ENCODE measurements around the gene FMNL2.

FMNL2 gene

GRCh38 chr2:152339556-152340286 is 4.7 kb downstream of the FMNL2 start:
- no peak for DNase-seq

- no peak for DNase-seq
Measured at GRCh38 chr2:152342259-152343046, 7.5 kb downstream of the FMNL2 start.

GRCh38 chr2:152343426-152343825 is 8.5 kb downstream of the FMNL2 start:
- DNase-seq, result no peak

DNA sequence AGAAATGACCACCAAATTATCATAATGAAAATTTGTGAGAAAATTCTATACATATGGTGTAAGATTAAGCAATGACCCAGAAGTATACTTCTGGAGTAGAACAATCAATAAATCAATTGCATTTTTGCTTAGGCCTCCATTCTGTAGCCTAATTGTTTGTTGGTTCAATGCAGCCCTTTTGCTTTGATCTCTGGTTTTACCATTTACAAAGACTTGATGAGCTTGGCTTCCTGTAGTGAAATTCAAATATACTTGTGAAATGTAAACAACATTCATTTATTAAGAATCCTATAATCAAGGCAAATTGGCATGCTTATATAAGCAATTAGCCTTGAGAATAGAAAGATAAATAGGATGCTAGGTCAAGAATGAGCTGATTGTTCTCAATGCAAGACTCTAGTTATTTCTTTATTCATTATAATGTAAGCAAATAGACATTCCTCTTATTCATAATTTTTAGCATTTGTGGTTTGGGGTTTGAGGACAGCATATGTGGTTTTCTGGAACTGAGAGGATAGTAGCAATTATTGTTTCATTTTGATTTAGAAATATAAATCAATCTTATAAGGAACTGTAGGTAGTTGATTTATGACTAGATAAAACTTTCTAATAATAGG is 9.7 kb downstream of the FMNL2 start:
- no peak for DNase-seq

DNA sequence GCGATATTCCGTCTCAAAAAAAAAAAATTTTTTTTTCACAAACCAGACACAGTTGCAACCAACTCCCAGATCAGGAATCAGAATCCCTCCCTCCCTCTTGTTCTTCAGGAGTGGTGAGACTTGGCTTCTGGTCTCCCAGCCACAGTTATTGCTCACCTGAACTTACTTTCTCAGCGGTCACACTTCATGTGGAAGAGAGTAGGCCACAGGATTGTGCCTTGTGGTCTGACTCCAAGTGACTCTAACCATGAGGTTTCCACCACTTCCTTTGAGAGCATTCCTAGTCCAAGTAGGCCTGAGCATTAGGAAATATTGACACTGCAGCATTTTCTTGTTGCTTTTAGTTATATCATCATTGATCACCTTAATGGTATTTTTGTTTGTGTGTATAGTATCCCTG is 12.1 kb downstream of the FMNL2 start:
- no peak for DNase-seq

DNA sequence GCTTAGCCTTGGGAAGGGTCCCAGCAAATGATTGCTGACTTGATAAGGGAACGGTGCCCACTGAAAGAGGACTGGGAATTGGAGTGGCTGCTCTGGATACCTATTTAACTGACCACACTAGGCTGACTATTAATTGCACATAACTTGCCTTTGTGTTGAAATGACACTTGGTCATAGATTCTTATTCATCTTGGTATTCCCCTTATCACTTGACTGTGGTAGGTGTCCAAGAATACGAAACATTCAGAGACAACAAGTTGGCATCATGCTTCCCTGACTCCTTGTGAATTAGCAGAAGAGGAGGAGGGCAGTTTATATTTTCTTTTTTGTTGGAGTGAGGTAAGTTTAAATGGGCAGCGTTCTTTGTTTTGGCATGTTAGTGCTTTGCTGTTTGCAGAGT is 13.4 kb downstream of the FMNL2 start:
- no peak for DNase-seq

DNA sequence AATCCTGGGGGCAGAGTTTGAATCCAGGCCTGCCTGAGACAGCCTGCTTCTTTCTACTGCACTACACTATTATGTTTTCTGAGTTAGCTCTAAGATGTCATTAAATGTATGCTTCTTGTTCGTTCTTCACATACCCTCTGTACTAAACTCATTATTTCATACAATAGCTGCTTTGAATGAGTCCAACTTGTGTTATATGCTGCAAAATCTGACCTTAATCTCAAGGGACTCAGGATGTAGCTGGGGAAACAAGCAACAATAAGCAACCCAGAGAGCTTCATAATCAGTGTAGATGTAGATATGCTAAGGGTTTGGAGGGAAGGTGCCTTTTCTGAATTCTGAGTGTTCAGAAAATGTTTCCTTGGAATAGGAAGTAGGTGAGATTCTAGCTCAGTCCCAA is 14.4 kb downstream of the FMNL2 start:
- DNase-seq, result no peak

DNA sequence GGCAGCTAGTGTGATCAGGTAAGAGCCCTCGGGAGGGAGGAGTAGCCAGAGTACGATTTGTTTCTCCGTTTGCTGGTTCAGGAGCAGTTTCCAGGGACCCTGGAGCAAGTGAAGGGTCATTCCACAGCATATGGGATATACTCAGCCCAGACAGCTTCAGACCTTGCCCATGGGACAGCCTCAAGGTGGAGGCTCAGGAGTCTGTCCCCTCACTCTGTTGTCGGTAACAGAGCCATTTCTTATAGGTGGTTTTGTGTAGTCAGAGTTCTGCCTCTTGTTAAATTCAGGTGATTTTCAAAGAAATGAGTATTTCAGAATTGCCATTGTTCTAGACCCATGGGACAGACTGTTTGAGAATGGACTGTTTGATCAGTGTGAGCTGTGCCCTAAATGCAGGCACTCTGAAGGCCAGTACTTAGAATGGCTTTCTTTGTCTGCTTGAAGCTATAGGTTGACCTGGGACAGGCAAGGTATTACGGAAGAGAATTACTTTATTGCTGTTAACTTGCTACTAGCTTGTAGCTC is 15.2 kb downstream of the FMNL2 start:
- DNase-seq, result no peak

DNA sequence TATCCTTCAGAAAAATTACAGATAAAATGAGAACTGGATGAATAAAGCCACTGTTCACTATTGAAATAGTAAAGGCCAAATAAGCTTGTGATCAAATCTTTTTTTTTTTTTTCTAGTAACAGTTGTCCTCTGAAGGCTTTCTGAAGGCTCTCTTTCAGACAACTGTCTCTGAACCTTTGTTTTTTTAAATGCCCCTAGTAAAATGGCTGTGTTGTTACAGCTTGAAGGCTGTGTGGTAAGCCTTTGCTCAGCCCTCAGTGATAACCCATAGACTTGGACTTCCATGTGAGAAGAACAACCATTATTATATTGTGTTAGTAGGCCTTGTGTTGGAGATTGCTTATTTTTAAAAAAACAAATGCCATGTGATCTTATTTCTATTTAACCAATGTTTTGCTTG is 17.6 kb downstream of the FMNL2 start:
- DNase-seq, result no peak

DNA sequence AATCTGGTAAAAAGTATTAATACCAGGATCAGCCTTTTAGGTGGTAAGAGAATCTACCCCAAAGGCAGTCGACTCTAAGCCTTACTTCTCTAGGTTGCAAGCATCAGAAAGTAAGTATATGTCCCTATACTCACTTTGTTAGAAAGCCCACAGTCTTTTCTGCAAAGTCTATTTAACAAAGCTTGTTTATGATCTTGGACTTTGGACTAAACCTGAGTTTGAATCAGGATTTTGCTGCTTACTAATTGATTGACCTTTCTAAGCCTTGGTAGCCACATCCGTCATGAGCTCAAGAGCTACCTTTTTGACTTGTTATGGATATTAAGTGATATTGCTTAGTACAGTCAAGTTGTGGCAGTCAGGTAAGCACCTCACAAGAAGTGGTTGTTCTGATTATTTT is 18.4 kb downstream of the FMNL2 start:
- DNase-seq, result no peak

GRCh38 chr2:152354069-152354755 is 19.2 kb downstream of the FMNL2 start:
- no peak for DNase-seq

DNA sequence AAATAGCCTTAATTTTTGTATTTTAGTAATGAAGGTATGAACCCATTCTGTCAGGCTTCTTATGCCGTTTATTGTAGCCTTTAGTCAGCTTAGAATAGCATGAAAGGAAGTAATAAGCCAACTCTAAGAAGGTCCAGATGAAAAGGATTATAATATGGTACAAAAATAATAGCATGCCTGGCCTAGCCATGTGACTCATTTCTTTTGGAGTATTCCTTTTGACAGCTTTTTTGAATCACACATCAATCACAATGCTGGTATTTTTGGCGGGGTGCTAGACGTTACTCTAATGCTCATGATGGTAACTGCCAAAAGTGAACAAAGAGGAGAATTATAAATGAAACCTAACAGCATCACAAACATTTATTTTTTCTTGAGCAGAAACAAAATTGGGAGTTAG is 19.9 kb downstream of the FMNL2 start:
- no peak for DNase-seq

GRCh38 chr2:152355409-152355831 is 20.4 kb downstream of the FMNL2 start:
- DNase-seq, result no peak

- DNase-seq, result no peak
Measured at GRCh38 chr2:152359573-152360363, 24.8 kb downstream of the FMNL2 start.

GRCh38 chr2:152363936-152364335 is 29.0 kb downstream of the FMNL2 start:
- no peak for DNase-seq

DNA sequence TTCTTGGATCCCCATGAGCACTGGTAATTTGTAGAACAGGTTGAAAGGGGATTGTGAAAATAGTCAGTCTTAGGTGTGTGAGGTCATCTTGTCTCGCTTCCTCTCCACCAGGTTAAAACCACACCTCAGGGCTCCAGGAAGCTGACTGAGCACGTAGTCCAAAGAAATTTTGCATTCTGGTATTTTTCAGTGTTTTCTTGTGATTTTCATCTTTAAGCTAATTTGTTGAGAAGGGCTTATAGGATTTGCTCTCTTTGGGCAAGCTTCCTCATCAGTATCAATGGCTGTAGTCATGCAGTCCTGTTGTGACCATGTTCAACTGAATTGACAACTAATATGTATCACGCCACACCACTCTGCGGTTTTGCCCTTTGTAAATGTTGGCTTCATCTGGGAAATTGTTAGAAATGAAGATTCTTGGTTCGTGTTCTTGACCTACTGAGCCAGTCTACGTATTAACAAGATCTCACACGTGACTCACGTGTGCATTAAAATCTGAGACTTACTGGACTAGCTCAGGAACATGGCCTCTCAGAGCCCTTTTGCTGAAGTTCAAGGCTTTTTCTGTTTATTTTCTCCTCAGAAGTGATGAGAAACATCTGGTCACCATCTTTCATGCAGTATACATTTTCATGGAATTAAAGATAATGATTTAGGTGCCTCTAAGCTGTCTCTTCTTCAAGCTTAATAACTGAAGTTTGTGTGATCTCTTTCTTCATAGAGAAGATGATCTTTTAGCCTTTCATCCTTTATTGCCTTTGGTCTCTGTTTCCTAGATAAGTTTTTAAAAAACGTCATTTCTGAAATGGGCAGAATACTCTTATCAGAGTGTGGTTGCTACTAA is 32.8 kb downstream of the FMNL2 start:
- DNase-seq, result no peak

DNA sequence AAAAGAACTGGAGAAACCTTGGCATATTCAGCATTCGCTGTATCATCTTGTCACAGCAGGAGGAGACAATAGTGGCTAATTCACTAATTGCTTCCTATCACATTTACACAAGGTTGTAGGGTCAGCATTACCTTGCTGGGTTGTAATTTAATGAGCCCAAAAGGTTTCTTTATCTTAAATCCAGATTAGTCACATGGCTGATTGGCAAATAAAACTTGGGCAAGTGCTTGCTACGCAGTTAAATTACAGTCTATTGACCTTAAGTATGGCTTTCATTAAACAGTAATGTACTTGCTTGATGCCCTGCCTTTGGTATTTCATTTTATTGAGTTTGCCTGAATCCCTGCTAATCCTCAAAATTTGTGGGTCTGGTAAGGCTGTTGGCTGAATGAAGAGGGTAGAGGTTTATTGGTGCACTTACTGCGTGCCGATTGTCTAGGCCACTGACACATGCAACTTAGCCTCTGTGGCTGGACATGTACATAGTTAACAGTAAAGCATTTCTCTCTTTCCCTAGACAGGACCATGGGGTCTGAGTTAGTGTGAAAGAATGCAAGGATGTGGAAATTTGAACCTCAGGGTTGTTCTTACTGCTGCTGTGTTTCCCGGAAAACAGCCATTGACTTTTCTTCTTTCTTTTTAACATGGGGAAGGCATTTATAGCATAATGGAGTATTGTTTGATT is 34.3 kb downstream of the FMNL2 start:
- no peak for DNase-seq

GRCh38 chr2:152370783-152371182 is 35.8 kb downstream of the FMNL2 start:
- DNase-seq, result no peak

GRCh38 chr2:152372438-152372984 is 37.5 kb downstream of the FMNL2 start:
- DNase-seq, result no peak

GRCh38 chr2:152375174-152375573 is 40.2 kb downstream of the FMNL2 start:
- no peak for DNase-seq

Data from cerebellar nuclear complex (tissue), 1 donor.